HG03342 (cell line): Measurements from ENCODE around the gene OTOGL.
"Not testable (repeated sequence)": the region's sequence is repeated elsewhere in the genome, so short reads cannot be mapped to it uniquely, and the experiment has no call there.

Experiments
- ATAC-seq: cut with Tn5 transposase; IDR thresholded peaks from one replicate; pipeline ENCODE4 v1.9.1; 2021; ENCODE audit warnings: mild to moderate bottlenecking, moderate library complexity; ENCODE audit not compliant: unreplicated experiment

OTOGL gene

GRCh38 chr12:80118565-80119324 is 19.4 kb downstream of the OTOGL start:
- ATAC-seq, result no peak

- ATAC-seq, result no peak
These were observed 21.7 kb downstream of the OTOGL start for GRCh38 chr12:80120994-80121393.

DNA sequence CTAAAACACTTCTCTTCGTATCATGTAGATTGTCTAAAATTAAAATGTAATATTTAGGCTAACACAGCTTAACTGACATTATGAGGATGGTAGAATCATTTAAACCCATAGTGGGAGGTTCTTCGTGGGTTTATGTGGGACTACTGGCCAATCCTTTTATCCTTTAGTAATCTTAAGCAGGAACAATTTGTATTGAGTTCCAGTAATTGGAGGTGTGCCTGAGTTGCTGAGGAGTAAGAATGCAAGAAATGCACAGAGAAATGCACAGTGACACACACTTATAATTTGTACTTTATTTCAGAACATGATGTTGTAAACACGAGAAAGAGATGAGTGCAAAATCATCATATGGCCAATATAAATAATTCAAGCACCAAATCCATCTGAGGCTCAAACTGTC is 22.3 kb downstream of the OTOGL start:
- ATAC-seq, result no peak

DNA sequence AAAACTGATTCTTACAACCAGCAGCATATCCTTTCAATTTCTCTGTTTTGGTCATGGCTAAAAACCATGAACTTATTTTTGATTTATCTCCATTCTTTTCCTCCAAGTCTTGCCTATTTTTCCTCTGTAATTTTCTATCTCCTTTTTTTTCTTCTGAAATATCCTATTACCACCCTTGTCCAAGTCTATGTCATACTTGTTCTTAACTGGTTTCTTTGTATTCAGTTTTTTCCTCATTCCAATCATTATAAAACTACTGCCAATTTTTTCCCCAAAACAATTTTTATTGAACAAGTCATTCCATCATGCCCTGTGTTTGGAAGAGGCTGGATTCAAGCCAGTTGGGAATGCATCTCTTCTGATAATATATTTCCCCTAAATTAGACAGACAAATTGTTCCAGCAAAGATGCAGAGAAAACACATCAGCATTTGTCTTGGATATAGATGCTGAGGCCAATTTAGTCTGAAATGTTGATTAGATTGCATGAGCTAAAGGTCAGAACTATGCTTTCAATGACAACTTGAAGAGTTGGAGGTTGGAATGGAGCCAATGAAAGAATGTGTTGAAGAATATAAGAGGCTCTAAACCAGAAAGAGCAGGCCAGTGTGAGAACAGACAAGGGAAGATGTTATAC is 30.7 kb downstream of the OTOGL start:
- no peak for ATAC-seq

DNA sequence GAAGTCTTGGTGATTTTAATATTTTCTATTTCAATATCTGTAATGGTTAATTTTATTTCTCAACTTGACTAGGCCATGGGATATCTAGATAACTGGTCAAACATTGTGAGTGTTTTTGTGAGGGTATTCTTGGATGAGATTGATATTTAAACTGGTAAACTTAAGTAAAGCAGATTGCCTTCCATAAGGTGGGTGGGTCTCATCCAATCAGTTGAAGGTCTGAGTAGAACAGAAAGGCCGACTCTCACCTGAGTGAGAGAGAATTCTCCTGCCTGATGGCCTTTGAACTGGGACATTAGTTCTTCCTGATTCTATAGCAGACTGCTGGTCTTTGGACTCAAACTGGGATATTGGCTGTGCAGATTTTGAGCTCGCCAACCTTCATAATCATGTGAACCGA is 36.3 kb downstream of the OTOGL start:
- ATAC-seq, result no peak

DNA sequence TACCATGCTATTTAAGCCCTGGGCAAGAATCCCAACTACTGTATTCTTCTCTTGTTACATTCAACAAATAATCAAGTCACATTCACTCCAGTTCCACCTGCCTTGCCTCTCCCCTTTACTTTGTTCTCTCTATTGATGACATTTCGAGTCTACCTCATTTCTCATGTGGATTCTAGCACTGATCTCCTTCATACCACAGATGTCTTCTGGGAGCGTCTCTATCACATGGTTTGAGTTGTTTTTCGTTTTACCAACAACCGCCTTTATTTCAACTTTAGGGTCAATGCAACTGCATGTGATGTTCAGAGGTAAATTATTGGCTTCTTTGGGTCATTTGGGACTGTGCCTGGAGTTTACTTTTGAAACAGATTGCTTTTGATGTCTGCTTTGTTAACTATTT is 40.7 kb downstream of the OTOGL start:
- no peak for ATAC-seq

GRCh38 chr12:80142640-80143039 is 43.3 kb downstream of the OTOGL start:
- no peak for ATAC-seq

DNA sequence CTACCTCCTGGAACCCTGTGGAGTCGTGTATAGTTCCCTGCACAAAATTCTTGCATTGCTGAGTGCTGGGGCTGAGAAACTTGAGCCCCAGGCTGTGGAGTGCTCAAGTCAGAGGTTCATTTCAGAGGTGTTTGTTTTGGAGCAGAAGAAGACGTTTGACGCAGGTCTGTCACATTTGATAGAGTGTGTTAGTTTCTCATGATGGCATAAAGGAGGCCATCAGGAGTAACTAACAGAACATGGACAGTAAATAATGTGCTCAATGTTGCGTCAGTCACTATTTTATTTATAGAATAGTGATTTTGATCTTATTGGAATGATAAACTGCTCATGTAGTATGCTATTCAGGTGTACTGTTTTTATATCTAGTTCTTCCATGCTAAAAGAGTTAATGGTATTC is 44.2 kb downstream of the OTOGL start:
- ATAC-seq, result no peak

GRCh38 chr12:80149547-80150313 is 50.4 kb downstream of the OTOGL start:
- not testable (repeated sequence) for ATAC-seq

GRCh38 chr12:80151131-80151530 is 51.8 kb downstream of the OTOGL start:
- ATAC-seq, result no peak

DNA sequence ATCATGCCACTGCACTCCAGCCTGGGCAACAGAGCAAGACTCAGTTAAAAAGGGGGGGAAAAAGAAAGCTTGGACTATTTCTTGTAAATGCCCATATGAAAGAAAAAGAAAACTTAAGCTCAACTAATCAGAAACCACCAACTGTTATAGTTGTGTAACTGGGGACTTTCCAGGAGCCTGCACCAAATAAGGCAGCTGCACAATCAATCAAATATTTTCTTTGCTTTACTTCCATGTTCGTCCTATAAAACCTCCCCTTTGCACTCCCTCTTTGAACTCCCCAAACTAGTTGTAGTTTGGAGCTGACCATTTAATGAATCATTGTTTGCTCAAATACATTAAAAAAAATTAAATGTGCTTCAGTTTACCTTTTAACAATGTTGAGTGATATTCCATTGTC is 54.9 kb downstream of the OTOGL start:
- ATAC-seq, result no peak

DNA sequence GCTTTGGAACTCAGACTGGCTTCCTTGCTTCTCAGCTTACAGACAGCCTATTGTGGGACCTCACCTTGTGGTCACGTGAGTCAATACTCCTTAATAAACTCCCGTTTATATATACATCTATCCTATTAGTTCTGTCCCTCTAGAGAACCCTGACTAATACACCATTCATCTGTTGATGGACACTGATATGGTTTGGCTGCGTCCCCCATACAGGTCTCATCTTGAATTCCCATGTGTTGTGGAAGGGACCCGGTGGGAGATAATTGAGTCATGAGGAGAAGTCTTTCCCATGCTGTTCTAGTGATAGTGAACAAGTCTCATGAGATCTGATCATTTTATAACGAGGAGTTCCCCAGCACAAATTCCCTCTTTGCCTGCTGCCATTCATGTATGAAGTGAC is 57.0 kb downstream of the OTOGL start:
- no peak for ATAC-seq

- ATAC-seq, result no peak
These were observed 58.3 kb downstream of the OTOGL start for GRCh38 chr12:80157645-80158044.

GRCh38 chr12:80161612-80162011 is 62.3 kb downstream of the OTOGL start:
- ATAC-seq, result no peak

GRCh38 chr12:80162177-80162576 is 62.8 kb downstream of the OTOGL start:
- no peak for ATAC-seq

DNA sequence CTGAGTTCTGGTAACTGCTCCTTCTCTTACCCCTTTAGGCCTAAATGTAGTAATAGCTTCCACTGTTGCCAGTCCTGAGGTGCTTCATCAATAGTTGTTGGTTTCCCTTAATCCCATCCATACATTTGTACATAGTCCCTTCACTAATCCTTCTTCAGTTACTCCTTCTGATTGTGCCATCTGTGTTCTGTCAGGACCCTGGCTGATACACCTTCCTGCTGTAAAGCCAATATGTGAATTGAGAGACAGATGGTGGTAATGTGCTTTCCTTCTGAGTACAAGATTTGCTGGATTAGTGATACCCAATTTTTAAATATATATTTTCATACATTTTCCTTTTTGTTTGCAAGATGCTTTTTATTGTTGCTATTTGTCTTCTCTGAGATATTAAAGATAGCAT is 66.4 kb downstream of the OTOGL start:
- ATAC-seq, result no peak

GRCh38 chr12:80166751-80167150 is 67.4 kb downstream of the OTOGL start:
- no peak for ATAC-seq

DNA sequence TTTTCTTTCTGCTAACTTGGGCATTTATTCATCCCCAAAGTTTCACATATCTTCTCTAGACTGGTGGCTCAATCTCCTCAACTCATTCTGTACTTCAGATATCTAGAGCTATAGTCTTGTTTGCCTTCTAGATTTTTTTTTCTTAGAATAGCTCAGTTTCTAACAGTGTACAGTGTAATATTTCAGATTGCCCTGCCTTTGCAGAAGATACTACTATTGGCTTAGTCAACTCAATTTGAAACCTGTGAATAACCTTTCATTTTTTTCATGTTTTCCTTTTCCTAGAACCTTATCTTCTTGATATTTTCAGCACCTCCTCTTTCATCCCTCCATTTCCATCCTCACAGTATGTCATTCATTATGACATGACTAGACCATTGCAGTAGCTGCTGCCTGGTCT is 69.6 kb downstream of the OTOGL start:
- ATAC-seq, result no peak

GRCh38 chr12:80170915-80171314 is 71.6 kb downstream of the OTOGL start:
- ATAC-seq, result no peak

DNA sequence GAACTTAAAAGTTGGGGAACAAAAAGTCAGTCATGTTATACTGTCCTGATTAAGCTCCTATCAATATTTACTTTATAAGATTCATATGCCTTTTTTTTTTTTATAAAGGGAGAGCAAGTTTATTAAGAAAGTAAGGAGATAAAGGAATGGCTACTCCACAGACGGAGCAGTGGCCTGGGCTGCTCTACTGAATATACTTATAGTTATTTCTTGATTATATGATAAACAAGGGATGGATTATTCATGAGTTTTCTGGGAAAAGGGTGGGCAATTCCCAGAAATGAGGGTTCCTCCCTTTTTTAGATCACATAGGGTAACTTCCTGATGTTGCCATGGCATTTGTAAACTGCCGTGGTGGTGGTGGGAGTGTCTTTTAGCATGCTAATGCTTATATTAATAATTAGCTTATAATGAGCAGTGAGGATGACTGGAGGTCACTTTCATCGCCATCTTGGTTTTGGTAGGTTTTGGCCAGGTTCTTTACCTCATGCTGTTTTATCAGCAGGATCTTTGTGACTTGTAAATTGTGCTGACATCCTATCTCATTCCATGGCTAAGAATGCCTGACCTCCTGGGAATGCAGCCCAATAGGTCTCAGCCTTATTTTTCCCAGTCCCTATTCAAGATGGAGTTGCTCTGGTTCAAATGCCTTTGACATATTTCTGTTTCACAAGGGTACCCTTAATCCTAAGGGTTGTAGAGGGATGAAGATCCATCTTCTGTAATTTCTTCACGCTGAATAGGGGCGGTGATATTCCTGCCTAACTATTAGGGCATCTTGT is 73.9 kb downstream of the OTOGL start:
- no peak for ATAC-seq

GRCh38 chr12:80175307-80175930 is 76.1 kb downstream of the OTOGL start:
- no peak for ATAC-seq
